Choroid plexus epithelial cell (primary cell): Measurements from ENCODE around the gene CNGA1.

Experiments
- DNase-seq: peaks from one replicate; pipeline ENCODE4 v3.0.0-alpha.2; 2010; ENCODE audit warnings: low read depth
- H3K4me3 ChIP-seq: 2 replicates; pipeline ENCODE4 v1.5.1; 2011; ENCODE audit warnings: low read depth, mild to moderate bottlenecking, control low read depth, low read length, moderate library complexity
- CTCF ChIP-seq: conservative IDR thresholded peaks from 2 replicates; pipeline ENCODE4 v1.5.1; 2011; ENCODE audit warnings: low read depth, mild to moderate bottlenecking, control low read depth, inconsistent platforms, low read length, moderate library complexity

CNGA1 gene

GRCh38 chr4:47945930-47946726 is 70.4 kb downstream of the CNGA1 start:
- TF ChIP-seq CTCF = peak; percentile 44
- H3K4me3 ChIP-seq = no peak overlapping the region
- DNase-seq = peak; percentile 9

DNA sequence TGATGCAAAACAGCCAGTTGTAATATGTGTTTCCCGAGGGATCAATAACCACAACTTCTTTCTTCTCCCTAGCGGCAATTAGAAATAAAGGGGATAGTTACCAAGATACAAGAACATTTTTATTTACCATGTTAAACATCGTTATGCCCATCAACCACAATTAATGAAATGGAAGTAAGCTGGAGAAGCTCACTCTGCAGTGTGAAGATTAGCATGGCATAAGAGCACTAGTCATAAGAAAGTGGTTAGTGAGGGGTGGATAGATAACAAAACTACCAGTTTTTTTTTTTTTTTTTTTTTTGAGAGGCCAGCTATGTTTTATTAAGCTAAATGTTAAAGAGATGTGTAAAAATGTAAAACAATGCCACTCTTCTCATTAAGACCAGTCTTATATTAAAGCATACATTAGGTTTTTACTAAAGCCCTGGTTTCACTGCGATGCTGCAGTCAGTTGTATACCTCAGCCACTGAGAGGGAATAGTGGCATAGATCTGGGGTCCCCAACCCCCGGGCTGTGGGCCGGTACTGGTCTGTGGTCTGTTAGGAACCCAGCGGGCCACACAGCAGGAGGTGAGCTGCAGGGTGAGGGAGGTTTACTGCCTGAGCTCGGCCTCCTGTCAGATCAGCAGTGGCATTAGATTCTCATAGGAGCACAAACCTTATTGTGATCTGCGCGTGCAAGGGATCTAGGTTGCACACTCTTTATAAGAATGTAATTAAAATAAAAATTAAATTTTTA is 74.2 kb downstream of the CNGA1 start:
- DNase-seq = no peak
- TF ChIP-seq CTCF = no peak

DNA sequence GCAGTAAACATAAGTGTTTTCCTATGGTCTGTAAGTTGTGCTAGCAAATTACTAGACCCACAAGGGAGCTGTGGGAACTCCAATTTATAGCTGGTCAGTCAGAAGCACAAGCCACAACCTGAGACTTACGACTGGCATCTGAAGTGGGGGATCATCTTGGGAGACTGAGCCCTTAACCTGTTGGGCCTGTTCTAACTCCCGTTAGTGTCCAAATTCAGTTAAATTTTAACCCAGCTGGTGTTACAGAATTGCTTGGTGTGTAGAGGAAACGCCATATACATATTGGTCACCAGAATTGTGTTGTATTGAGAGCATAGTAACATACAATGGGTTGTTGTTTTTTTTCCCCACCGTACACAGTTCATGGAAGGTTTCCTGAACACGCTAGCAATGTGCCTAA is 77.0 kb downstream of the CNGA1 start:
- H3K4me3 ChIP-seq = no peak overlapping the region
- no peak for TF ChIP-seq CTCF
- no peak for DNase-seq

More for the DNA sequence above, 74.2 kb downstream of the CNGA1 start:
- H3K4me3 ChIP-seq = no peak overlapping the region

GRCh38 chr4:47936336-47936735 is 80.1 kb downstream of the CNGA1 start:
- no peak for TF ChIP-seq CTCF
- DNase-seq = no peak
- H3K4me3 ChIP-seq = no peak overlapping the region

- TF ChIP-seq CTCF = peak; percentile 51
- peak; percentile 79 for DNase-seq
- no peak overlapping the region for H3K4me3 ChIP-seq
Observed at GRCh38 chr4:47933840-47934239, 82.6 kb downstream of the CNGA1 start.

- peak; percentile 92 for DNase-seq
Observed at GRCh38 chr4:47930971-47931804, 85.3 kb downstream of the CNGA1 start.

More at GRCh38 chr4:47930971-47931804, 85.3 kb downstream of the CNGA1 start:
- no peak for TF ChIP-seq CTCF
- no peak overlapping the region for H3K4me3 ChIP-seq
